ENCODE results near the gene C19orf81. TPM values are rescaled to one million over a fixed set of nuclear protein-coding genes. Genes with fewer than 3 reads are reported as not detected.
A peak's percentile ranks its signal among the peaks of the same experiment; 100 is the strongest.

C19orf81 gene
- total and polyA plus RNA-seq, 9 of the 15 experiments (the other 6 are each of a cell fraction or from before 2014, with no cell fraction given): 2.5 to 42.9 (median 33.0) TPM; not detected in 4

DNA sequence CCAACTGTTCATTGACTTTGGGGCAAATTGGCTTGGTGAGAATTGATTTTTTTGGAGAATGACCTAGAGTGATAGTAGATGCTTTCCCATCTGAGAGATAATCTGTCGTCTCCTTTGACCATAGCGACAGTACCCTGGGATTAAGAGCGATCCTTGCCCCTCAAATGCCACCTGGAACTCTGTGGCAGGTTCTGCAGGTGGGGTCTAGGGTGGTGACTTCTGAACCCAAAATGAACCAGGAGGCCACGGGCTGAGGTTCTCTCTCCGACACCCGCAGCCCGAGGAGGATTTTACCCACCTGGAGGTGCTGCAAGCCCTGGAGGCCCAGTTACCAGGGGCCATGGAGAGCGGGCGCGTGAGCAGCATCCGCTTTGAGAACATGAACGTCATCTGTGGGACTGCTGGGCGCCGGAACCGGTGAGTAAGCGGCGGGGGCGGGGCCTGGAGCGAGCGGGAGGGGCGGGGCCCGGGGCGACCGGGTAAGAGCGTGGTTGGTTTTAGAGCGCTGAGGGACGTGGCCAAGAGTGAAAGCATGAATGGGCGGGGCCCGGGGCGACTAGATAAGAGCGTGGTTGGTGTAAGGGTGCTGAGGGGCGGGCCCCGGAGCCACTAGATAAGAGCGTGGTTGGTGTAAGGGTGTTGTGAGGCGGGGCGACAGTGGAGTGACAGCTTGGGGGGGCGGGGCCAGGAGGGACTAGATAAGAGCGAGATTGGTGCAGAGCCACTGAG is 8.6 kb downstream of the C19orf81 start (continued):
- TF ChIP-seq, protein P1, sequence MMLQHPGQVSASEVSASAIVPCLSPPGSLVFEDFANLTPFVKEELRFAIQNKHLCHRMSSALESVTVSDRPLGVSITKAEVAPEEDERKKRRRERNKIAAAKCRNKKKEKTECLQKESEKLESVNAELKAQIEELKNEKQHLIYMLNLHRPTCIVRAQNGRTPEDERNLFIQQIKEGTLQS (IDR thresholded peaks at IDR 0.05): peak; percentile 61
- TF ChIP-seq, protein P1 (CRISPR knock-in tag; conservative IDR thresholded peaks at IDR 0.05): no peak
- TF ChIP-seq NEUROD1 (IDR thresholded peaks at IDR 0.05; ENCODE audit: borderline replicate concordance, low read depth, low read length, partially characterized antibody): peak; percentile 64
- peak; percentile 62; the same call in 1 of the 2 replicates for TF ChIP-seq ETV5 (CRISPR knock-in tag; IDR thresholded peaks at IDR 0.05; ENCODE audit: low read depth)
- TF ChIP-seq SMAD1 (IDR thresholded peaks at IDR 0.05; ENCODE audit: low read depth, low read length, partially characterized antibody): peak; percentile 89
- peak; percentile 80 for TF ChIP-seq ZNF589 (CRISPR knock-in tag; IDR thresholded peaks at IDR 0.05; ENCODE audit: low read depth)
- peak; percentile 93; the same call in 1 of the 2 replicates for TF ChIP-seq ZC3H4 (CRISPR knock-in tag; IDR thresholded peaks at IDR 0.05; ENCODE audit: borderline replicate concordance)
- TF ChIP-seq, protein P2, sequence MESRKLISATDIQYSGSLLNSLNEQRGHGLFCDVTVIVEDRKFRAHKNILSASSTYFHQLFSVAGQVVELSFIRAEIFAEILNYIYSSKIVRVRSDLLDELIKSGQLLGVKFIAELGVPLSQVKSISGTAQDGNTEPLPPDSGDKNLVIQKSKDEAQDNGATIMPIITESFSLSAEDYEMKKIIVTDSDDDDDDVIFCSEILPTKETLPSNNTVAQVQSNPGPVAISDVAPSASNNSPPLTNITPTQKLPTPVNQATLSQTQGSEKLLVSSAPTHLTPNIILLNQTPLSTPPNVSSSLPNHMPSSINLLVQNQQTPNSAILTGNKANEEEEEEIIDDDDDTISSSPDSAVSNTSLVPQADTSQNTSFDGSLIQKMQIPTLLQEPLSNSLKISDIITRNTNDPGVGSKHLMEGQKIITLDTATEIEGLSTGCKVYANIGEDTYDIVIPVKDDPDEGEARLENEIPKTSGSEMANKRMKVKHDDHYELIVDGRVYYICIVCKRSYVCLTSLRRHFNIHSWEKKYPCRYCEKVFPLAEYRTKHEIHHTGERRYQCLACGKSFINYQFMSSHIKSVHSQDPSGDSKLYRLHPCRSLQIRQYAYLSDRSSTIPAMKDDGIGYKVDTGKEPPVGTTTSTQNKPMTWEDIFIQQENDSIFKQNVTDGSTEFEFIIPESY (CRISPR knock-in tag; IDR thresholded peaks at IDR 0.05): 0 out of 2 replicates have a peak, but pooled peaks have one; percentile 50
- TF ChIP-seq SIN3B (IDR thresholded peaks at IDR 0.05; ENCODE audit: low read depth): peak; percentile 67
- TF ChIP-seq, protein P3, sequence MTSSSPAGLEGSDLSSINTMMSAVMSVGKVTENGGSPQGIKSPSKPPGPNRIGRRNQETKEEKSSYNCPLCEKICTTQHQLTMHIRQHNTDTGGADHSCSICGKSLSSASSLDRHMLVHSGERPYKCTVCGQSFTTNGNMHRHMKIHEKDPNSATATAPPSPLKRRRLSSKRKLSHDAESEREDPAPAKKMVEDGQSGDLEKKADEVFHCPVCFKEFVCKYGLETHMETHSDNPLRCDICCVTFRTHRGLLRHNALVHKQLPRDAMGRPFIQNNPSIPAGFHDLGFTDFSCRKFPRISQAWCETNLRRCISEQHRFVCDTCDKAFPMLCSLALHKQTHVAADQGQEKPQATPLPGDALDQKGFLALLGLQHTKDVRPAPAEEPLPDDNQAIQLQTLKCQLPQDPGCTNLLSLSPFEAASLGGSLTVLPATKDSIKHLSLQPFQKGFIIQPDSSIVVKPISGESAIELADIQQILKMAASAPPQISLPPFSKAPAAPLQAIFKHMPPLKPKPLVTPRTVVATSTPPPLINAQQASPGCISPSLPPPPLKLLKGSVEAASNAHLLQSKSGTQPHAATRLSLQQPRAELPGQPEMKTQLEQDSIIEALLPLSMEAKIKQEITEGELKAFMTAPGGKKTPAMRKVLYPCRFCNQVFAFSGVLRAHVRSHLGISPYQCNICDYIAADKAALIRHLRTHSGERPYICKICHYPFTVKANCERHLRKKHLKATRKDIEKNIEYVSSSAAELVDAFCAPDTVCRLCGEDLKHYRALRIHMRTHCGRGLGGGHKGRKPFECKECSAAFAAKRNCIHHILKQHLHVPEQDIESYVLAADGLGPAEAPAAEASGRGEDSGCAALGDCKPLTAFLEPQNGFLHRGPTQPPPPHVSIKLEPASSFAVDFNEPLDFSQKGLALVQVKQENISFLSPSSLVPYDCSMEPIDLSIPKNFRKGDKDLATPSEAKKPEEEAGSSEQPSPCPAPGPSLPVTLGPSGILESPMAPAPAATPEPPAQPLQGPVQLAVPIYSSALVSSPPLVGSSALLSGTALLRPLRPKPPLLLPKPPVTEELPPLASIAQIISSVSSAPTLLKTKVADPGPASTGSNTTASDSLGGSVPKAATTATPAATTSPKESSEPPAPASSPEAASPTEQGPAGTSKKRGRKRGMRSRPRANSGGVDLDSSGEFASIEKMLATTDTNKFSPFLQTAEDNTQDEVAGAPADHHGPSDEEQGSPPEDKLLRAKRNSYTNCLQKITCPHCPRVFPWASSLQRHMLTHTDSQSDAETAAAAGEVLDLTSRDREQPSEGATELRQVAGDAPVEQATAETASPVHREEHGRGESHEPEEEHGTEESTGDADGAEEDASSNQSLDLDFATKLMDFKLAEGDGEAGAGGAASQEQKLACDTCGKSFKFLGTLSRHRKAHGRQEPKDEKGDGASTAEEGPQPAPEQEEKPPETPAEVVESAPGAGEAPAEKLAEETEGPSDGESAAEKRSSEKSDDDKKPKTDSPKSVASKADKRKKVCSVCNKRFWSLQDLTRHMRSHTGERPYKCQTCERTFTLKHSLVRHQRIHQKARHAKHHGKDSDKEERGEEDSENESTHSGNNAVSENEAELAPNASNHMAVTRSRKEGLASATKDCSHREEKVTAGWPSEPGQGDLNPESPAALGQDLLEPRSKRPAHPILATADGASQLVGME (CRISPR knock-in tag; IDR thresholded peaks at IDR 0.05): peak; percentile 70; the same call in 1 of the 2 replicates
- TF ChIP-seq, protein P4, sequence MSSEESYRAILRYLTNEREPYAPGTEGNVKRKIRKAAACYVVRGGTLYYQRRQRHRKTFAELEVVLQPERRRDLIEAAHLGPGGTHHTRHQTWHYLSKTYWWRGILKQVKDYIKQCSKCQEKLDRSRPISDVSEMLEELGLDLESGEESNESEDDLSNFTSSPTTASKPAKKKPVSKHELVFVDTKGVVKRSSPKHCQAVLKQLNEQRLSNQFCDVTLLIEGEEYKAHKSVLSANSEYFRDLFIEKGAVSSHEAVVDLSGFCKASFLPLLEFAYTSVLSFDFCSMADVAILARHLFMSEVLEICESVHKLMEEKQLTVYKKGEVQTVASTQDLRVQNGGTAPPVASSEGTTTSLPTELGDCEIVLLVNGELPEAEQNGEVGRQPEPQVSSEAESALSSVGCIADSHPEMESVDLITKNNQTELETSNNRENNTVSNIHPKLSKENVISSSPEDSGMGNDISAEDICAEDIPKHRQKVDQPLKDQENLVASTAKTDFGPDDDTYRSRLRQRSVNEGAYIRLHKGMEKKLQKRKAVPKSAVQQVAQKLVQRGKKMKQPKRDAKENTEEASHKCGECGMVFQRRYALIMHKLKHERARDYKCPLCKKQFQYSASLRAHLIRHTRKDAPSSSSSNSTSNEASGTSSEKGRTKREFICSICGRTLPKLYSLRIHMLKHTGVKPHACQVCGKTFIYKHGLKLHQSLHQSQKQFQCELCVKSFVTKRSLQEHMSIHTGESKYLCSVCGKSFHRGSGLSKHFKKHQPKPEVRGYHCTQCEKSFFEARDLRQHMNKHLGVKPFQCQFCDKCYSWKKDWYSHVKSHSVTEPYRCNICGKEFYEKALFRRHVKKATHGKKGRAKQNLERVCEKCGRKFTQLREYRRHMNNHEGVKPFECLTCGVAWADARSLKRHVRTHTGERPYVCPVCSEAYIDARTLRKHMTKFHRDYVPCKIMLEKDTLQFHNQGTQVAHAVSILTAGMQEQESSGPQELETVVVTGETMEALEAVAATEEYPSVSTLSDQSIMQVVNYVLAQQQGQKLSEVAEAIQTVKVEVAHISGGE (CRISPR knock-in tag; IDR thresholded peaks at IDR 0.05): 0 out of 6 replicates have a peak, but pooled peaks of 1 of the 3 experiments have one; percentile 28
- no peak for TF ChIP-seq FUS (optimal IDR thresholded peaks at IDR 0.05; ENCODE audit: low read depth, low read length)
- peak; percentile 83; the same call in 1 of the 2 replicates for TF ChIP-seq CAMTA2 (CRISPR knock-in tag; conservative IDR thresholded peaks at IDR 0.05)
- no peak for TF ChIP-seq NCOA1 (IDR thresholded peaks at IDR 0.05; ENCODE audit: low read depth)

All from K562 (cell line).